H1 (cell line): ENCODE results near the gene CMSS1. TPM values are rescaled to one million over a fixed set of nuclear protein-coding genes. Genes with fewer than 3 reads are reported as not detected.

ENCODE experiments used
- CREB1 ChIP-seq: IDR thresholded peaks from 2 replicates; pipeline ENCODE4 v1.6.1; 2012; ENCODE audit warnings: inconsistent platforms
- SAP30 ChIP-seq: fragments of 300-600 bp; sonication (generic); IDR thresholded peaks from 2 replicates; pipeline ENCODE4 v1.7.1; 2012; ENCODE audit warnings: low read length, moderate library complexity, mild to moderate bottlenecking, inconsistent platforms; ENCODE audit not compliant: insufficient read depth, insufficient replicate concordance
- SIX5 ChIP-seq: IDR thresholded peaks from 2 replicates; pipeline ENCODE4 v1.6.1; 2011; ENCODE audit warnings: mild to moderate bottlenecking, low read depth, low read length
- SUZ12 ChIP-seq: fragments of 200-600 bp; sonication (generic); IDR thresholded peaks from 2 replicates; pipeline ENCODE4 v1.6.1; 2012; ENCODE audit warnings: mild to moderate bottlenecking, inconsistent platforms, low read length, moderate library complexity, mixed read lengths
- TEAD4 ChIP-seq: IDR thresholded peaks from 2 replicates; pipeline ENCODE4 v1.6.1; 2012; ENCODE audit warnings: low read depth, low read length, inconsistent platforms, mixed read lengths
- YY1 ChIP-seq: IDR thresholded peaks from 2 replicates; pipeline ENCODE4 v1.6.1; 2011; ENCODE audit warnings: low read depth, mild to moderate bottlenecking, low read length
- polyA plus RNA-seq, 7 experiments: library from polyadenylated mRNA; depleted of rRNA in 3 of 7; stranded (reverse) in 5 of 7; unstranded in 2 of 7; fragments of >200 nt in 5 of 7; fragments of 200-250 nt in 2 of 7; gene quantifications; 1 replicate in 5 of 7; 2 replicates in 1 of 7; 4 replicates in 1 of 7; pipeline versions ENCODE4 v1.2.1 to v1.2.3, GENCODE V29; 2011 to 2013; ENCODE audit warnings: missing spikeins in 2 of 7, mixed read lengths in 2 of 7
- total RNA-seq: library from RNA; stranded (reverse); fragmentation: NEBNext Ultra II Directional; extraction: Animal tissue kit (Norgen Biotek cat#: 25700); gene quantifications from 2 replicates; pipeline ENCODE4 v1.2.1, GENCODE V29; 2021
- TF ChIP-seq, protein P1 (sequence below): IDR thresholded peaks from 2 replicates; pipeline ENCODE4 v1.6.1; 2012; ENCODE audit warnings: inconsistent platforms

Gene CMSS1
- total and polyA plus RNA-seq, 2 of the 8 experiments (the other 6 are each of a cell fraction or from before 2014, with no cell fraction given): 15.2 to 75.1 TPM

DNA sequence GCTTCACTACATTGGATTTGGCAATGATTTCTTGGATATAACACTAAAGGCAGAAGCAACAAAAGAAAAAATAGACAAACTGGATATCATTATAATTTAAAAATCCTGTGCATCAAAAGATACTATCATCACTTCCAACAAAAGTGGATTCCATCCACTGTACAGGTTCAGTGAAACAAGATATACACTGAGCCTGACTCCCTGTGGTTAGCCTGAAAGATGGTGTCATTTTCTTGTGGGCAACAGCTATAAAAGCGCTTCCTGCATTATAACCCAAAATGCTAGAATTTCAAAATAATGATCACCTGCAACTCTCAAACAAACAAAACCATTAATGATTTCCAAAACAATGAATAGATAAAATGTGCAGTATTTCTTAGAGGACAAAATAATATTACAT, 403.5 kb downstream of the CMSS1 start (continued):
- no peak for TF ChIP-seq YY1
- TF ChIP-seq SIX5: no peak
- no peak for TF ChIP-seq CREB1
- no peak for TF ChIP-seq SAP30
- TF ChIP-seq TEAD4: no peak
- no peak for TF ChIP-seq SUZ12
- TF ChIP-seq, protein P1, sequence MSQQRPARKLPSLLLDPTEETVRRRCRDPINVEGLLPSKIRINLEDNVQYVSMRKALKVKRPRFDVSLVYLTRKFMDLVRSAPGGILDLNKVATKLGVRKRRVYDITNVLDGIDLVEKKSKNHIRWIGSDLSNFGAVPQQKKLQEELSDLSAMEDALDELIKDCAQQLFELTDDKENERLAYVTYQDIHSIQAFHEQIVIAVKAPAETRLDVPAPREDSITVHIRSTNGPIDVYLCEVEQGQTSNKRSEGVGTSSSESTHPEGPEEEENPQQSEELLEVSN: no peak
